Measurements from ENCODE around the gene EOLA2.
A peak's percentile ranks its signal among the peaks of the same experiment; 100 is the strongest.
"Not testable (repeated sequence)": the region's sequence is repeated elsewhere in the genome, so short reads cannot be mapped to it uniquely, and the experiment has no call there.

Gene EOLA2

DNA sequence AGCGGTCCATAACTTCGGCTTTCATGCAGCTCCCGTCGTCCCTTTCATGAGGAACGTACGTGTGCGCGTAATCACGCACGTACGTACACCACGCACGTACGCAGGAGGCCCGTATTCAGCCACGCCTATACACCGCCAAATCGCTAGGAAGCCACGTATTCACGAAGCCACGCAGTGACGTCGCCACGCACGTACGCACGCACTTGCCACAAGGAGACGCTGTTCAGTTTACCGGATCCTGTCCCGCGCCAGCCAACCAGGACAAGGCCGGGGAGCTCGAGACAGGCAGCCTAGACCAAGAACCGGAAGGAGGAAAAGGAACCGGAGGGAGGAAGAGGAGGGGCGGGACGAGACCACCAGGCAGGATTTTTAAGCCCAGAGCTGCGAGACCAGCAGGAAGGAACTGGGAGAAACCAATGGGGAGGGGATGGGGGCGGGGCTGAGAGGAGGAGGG is at the start of gene EOLA2:
TSS of gene EOLA2 (minus strand) at position 65 of the 454 bp plus-strand sequence. CDS start 4,617 bp downstream, outside the sequence.
- DNase-seq: peak; percentile 82 to 93

DNA sequence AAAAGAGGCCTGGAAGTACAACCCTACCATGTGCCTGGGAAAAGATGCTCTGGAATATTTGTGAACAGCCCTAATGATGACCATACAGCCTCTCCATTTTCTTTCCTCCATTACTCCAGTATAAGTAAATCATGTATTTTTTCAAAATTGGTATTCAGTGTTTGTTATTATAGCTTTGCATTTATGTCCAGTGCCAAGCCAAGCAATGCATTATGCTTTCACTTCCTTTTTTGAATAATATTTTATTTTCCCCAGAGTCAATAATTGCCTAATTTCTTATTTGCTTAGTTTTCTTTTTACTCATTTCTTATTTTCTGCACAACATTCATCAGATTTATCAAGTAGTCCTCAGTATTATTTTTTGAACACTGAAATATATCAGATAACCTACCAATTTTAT is 49.3 kb upstream of the EOLA2 start:
- no peak for DNase-seq

DNA sequence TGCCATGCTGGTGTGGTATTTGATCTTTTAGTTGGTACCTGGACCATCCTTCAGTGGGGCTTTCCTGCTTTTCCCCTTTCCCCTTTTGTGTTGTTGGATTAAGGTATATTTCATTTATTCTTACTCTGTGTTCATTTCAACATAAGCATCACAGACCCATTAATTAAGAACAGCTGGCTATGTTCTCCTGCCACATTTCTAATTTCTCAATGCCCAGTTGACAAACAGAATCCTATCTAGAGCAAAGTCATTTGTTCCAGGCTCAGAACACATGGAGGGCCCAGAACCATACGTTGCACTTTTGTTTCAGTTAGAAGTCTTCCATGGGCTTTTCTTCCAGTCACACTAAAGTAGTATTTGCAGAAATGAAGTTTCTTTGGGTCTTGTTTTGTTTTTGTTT is 46.1 kb upstream of the EOLA2 start:
- no peak for DNase-seq

DNA sequence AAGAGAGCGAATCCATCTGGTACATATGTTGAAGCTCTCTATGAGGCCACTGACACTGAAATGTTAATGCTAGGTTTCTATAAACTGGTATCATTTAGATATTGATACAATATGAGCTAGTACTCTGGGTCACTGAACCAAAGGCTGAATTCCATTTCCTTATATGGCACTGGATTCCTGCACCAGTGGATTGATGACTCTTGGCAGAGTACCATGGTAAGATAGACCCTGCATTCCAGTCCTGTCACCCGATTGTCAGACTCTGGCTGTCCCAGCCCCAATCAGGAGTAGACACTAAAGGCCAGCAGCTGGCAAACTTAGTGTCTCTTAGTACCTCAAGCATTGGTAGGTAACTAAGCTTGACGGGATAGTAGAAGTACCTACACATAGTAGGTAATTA is 44.0 kb upstream of the EOLA2 start:
- DNase-seq: no peak

DNA sequence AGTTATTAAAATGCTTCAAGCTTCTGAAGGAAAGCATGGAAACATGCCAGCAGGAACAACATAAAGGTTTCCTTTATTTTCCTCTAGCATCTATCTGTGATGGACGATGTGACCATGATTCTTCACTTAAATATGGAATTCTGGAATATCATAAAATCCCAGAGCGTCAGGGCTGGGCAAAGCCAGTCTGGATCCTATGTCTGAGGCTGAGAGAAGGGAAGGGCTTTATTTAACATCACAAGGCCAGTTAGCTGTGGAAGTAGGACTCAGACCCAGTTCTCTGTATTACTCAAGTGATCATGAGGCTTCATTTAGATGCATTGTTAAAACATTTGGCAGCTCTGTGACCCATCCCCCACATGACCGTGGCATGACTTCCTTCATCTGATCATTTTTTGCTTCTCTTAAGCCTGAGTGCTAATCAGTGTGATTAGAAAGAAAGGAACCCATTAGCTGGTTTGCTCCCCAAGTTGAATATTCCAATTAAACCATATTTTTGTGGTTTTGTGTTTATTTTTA is 40.9 kb upstream of the EOLA2 start:
- DNase-seq: no peak

DNA sequence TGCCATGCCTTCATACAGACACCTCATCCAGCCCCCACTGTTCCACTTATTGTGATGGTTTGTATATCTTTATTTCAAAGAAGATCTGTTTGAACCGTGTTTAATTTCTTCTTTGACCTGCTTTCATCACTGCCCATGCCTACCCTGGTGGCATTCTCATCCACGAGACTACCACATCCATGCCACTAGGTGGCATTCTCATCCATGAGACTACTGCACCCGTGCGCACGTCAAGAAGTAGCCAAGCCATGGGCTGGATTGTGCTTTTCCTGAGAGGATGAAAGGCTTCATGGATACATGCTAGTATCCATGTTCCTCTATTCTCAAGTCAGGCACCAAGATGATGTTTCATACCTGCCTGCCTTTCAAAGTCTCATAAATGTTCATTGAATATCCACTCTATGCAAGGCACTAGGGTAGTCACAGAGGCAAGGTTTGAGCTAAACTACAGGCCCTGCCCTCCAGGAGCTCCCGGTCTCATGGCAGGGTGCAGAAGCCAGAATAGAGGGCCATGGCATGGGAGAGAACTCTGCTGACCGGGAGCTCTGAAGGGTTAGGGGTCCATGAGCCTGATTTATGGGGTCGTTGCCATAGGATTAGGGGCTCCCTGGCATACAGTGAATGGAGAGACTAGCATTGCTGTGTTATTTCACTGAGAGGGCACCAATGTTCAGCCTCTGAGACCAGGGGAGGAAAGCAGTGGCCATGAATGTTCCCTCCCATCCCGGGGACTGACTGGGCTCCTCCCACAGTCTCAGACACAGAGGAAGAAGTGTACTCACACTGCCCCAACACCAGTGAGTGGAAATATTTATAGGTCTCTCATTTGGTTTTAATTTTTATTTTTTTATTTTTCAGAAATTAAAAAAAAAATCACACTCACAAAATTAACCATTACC is 24.8 kb upstream of the EOLA2 start:
- no peak for DNase-seq

DNA sequence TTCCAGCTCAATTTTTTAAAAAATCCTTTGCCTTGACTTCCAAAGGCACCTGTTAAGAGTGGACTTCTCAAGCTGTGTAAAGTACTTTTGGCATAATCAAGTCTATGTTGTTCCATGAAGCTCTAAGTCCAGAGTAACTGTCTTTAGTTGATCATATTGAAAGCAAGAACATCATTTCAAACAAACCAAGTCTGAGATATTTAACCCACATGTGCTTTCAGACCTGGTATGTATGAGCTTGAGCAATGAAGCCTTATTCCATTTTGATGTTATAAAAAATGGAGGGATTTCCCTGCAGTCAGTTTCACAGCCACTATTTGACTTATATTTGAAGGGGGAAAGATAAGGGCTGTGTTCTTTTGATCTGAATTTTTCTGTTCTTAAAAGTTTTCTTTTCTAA is 23.7 kb upstream of the EOLA2 start:
- DNase-seq: no peak

DNA sequence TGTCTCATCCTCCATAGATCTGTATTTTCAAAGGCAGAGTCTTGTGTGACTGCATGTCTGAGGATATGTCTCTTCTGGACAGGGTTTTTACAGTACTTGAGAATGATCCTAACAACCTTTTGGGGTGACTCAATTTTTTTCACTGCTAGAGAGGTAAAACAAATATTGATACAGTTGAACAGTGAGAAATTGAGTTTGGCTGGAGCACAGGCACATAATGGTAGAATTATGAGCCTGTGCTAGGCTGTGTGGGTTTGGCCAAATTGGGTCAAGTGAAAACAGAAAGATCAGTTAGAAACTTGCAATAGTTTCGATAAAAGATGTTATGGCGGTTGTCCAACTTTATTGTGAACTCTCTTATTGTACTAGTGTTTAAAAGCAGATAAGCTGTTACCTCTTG is 23.3 kb upstream of the EOLA2 start:
- no peak for DNase-seq

DNA sequence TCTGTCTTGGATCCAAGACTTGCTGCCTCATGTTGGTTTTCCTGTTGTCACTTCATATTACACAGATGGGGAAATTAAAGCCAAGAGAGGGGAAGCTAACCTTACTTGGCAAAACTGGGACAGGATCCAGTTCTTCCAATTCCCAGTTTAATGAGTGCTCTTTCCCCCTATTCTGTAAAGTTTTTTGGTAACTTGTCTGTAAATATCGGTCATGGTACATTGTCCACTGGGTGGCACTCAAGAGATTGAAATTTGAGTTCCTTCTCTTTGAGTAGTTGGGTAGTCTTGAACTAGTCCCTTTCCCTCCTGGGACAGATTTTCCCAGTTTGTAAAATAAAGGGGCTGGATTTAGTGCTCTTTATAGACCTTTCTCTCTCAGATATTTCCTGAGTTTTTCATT is 12.4 kb upstream of the EOLA2 start:
- DNase-seq: no peak

DNA sequence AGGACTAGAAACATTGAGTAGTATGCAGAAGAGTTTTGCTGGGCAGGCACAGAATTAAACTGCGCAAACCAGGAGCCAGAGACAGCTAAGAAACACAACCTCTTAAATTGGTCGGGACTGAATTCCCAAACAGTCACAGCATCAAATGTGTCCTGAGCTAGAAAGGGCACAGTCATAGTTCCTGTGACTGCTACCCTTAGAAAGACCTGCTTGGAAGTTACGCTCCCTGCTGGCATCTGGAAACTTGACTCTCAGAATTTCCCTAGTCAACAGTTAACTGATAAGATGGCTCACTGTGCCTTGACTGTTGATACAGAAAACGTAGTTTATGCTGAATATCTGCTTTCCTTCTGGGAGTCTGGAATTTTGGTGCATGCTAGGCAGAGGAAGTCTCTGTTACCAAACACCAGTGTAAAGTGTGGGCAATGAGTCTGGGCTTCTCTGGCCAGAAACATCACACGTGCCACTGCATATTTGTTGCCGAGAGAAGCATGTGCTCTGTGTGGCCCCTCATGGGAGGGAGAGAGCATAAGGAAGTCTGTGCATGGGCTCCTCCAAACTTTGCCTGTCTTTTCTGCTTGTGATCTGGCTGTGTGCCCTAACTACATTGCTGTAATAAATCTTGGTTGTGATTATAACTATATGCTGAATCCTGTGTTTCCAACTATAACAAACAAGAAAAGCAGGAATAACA is 11.6 kb upstream of the EOLA2 start:
- DNase-seq: no peak

DNA sequence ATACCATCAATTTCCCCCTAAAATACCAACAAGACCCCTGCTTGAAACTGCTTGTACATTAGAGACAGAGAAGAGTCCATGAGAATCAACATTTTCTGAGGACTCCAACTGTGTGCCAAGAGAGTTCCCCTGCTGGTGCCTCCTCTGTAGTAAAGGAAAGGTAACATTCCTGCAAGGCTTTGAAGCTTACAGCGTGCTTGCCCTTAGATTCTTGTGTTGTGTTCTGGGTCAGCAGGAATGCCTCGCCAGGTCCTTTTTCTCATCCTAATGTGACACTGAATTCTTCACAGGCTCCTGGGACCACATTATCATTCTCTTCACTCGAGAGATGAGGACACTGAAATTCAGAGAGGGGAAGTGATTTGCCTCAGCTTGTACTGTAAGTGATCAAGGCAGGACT is 9.7 kb upstream of the EOLA2 start:
- no peak for DNase-seq

DNA sequence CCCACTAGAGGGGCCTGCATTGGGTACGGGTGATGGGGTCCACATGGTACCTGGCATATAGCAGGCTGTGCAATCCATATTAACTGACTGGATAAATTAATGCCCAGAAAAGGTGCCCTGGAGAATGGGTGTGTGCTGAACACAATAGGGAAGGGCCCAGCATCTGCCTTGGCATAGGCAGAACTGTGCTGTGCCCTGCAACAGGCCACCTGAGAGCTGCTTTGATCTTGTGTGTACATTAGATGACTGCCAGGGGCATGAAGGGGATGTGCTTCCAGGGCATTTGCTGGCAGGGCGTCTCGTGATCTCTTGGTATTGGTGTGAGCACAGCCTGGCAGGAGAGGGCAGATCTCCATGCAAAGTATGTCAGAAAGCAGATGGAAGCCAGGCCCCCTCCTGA is 8.6 kb upstream of the EOLA2 start:
- not testable (repeated sequence) for DNase-seq

DNA sequence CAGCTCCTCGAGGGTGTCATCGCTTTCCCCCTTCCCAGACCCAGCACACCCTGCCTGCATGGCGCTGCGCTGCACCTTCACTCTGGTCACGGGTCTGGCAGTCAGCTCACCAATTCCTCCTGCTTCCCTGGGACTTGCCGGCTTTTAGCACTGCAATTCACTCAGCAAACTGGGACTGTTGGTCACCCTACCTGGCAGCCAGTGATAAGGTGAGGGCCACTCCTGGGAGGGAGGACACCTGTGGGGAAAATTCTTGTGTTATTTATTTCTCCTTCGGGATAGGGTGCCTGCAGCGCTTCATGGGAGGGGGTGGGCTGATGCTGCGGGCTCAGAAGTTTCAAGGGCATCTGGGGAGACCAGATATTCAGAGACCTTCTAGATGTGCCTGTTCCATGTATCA is 7.5 kb upstream of the EOLA2 start:
- not testable (repeated sequence) for DNase-seq

DNA sequence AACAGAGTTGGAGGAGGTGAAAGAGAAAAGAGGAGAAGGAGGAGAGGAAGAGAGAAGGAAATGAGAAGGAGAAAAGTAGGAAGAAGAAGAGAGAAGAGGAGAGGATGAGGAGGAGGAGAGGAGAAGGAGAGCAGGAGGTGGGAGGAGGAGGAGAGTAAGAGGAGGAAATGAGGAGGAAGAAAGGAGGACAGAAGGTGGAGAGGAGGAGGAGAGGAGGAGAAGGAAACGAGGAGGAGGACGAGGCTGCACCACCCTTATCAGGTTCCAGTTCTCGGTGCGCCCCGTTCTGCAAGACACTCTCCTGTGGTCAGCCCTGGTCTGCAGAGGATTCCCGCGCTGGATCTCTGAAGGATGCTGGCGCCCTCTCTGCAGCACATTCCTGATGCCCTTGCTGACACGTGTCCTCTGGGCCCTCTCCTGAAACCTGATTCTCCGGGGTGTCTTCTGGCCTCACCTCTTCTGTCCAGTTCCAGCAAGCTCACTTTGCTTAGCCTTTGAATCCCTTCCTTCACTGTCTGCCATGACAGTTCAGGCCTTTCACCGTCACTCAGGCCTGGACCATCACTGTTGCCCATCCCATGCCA is 6.9 kb upstream of the EOLA2 start:
- DNase-seq: not testable (repeated sequence)

DNA sequence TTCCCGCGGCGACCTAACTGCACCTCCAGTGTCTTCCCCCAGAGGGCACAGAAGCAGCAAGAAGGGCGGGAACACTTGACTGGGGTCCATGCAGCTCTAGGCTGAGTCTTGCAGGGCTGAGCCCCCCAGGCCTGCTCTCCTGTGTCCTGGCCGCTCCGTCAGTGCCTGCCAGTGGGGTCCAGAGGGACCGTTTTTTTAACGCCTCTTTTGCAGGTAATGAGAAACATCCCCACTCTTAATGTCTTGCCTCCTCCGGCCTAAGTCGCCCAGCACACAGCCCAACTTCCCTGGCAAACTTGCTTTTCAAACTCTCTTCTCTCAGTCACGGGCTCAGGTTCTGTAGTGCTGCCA is 2.4 kb upstream of the EOLA2 start:
- not testable (repeated sequence) for DNase-seq

DNA sequence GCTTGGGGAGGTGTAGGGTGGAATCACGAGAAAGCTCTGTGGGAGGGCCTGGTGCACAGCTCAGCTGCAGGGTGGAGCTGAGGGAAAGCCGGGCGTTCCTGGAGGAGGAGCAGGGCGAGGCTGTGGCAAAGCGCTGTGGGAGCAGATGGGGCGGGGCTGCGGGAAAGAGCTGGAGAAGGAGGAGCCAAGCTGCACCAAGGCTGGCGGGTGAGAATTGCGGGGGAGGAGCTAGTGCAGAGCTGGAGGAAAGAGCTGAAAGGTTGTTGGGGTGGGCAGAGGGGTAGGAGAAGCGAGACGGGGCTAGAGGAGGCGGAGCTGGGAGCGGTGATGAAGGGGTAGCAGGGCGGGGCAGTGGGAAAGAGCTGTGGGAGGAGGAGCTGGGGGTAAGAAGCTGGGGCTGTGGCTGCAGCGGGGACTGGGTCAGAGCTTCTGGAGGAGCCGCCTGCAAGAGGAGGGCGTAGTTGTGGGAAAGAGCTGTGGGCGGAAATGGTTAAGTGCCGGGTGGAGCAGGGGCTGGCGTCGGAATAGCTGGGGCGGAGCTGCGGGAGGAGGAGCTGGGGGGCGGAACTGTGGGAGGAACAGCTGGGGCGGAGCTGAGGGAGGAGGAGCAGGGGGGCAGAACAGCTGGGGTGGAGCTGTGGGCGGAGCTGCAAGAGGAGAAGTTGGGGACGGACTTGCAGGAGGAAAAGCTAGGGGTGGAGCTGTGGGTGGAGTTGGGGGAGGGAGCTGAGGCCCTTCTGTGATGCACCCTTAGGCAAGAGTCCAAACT is 1.8 kb upstream of the EOLA2 start:
- DNase-seq: peak; percentile 82 to 91

DNA sequence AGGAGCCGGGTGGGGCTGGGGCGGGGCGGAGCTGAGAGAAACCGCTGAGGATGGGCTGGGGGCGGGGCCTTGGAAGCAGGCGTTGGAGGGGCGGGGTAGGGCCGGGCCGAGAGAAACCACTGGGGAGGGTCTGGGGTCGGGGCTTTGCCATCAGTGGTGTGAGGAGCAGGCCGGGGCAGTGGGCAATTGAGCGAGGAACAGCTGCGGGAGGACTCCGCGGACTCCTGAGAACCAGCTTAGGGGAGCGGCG is 1.3 kb upstream of the EOLA2 start:
- no peak for DNase-seq

DNA sequence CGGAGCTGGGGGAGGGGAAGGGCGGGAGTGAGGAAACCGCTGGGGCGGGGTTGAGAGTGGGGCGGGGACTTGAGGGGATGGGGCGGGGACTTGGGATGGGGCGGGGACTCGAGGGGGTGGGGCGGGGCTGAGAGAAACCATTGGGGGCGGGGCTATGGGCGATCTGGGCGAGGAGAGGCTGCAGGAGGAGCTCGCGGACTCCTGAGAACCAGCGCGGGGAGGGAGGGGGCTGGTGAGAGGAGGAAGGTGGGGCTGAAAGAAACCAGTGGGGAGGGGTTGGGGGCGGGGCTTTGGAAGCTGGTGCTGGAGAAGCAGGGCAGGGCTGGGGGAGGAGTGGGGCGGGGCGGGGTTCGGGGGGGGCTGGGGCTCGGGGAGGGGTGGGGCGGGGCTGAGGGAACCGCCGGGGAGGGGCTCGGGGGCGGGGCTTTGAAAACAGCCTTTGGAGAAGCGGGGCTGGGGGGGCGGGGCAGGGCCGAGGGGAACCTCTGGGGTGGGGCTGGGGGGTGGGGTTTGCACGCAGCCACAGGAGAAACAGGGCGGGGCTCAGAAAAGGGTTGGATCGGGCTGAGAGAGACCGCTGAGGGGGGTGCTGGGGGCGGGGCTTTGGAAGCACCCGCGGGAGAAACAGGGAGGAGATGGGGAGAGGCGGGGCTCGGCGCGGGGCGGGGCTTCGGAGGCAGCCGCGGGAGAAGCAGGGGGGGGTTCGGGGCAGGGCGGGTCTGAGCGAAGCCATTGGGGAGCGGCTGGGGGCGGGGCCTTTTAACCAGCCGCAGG is 777 bp upstream of the EOLA2 start:
- DNase-seq: peak; percentile 86 to 88

DNA sequence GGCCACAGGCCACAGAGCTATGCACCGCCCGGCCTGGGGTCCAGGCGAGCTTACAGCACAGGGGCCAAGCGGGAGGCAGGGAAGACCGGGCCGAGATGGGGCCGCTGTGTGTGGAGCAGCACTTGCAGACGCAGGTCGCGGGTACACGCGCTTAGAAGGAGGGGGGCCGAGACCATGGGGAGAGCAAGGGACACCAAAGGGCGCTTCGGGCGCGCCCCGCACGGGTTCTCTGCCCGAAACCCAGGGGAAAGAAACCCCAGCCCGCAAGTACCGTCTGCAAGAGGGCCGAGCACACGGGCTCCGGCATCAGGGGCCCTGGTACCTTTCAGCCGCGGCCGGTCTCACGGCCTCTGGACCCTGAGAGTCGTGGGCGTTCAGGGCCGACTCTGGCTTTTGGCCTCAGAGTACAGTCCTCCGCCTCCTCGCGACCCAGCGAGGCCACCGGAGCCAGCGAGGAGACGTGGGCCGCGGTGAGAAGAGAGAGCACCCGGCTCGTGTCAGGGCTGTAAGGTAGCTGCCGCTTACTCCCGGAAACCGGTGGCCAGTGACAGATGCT is 342 bp downstream of the EOLA2 start:
- peak in 1 of 2 experiments; percentile 8 for DNase-seq

DNA sequence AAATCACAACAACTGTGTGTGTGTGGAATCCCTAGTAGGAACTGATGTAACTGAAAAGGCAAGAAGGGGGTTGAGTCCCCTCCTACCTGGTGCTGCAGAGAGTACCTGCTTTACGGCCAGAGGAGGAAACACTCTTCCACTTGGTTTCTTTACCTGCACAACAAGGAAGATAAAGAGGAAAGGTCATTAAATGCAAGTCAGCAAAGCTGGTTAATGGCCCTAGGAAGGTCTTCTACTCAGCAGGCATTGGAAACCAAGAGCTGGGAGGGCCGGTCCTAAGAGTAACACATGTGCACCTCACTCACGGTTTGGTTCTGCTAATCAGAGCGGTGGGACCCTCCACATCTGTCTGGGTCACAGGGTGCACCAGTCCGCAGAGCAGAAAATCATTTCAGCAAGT is 963 bp downstream of the EOLA2 start:
- not testable (repeated sequence) for DNase-seq

DNA sequence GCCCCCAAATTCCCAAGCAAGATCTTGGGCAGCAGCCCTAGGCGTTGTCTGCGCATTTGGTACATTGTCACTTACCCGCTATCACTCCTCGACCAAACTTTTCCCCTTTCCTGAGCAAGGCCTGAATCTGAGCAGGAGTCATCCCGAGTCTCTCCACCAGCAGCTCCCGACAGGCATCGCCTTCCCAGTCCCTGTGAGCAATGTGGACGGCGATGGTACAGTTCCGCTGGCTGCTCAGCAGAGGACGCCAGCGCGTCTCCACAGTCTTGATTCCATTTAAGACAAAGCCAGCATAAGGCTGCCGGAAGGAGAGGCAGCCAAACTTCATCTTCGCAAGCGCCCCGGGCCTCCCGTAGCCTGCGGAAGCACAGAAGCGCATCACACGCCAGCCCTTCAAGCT is 4.7 kb downstream of the EOLA2 start:
- not testable (repeated sequence) for DNase-seq

DNA sequence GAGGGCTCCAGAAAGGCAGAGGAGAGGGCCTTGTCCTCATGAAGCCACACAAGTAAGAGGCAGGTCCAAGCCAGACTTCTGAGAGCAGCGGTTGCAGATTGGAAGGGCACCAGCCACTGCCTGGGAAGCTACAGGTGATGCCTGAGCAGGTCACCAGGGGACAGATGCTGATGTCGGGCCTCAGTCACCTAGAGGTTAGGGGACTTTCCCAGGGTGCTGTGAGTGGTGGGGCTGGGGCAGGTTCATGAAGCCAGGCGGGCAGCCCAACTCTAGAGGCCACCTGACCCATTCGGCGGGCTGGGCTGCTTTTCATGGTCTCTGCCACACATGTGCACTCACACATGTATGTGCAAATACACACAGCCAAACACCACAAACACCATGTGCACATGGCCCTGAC is 5.3 kb downstream of the EOLA2 start:
- not testable (repeated sequence) for DNase-seq
